Measurements from ENCODE around the gene NIN. TPM values are rescaled to one million over a fixed set of nuclear protein-coding genes. Genes with fewer than 3 reads are reported as not detected.

NIN gene
- total RNA-seq, result 44.4 TPM

- DNase-seq (ENCODE audit: low spot score in 2 of 2) (peak; percentile 69 to 78), FAIRE-seq (no peak)
These were observed at the start of gene NIN for GRCh38 chr14:50830932-50831725. TSS of gene NIN (minus strand) at chr14:50831162. CDS start at chr14:50822056, 9,106 bp downstream.

GRCh38 chr14:50875359-50876070 lies 44.6 kb upstream of the NIN start:
- FAIRE-seq, result no peak
- DNase-seq (ENCODE audit: low spot score in 2 of 2), result no peak

GRCh38 chr14:50874757-50875156 lies 43.8 kb upstream of the NIN start:
- DNase-seq (ENCODE audit: low spot score in 2 of 2) (no peak), FAIRE-seq (no peak)

GRCh38 chr14:50871914-50872732 lies 41.2 kb upstream of the NIN start, which contains the start of gene ABHD12B:
TSS of gene ABHD12B (plus strand) at chr14:50872053. CDS start at chr14:50872175, 122 bp downstream.
- no peak for FAIRE-seq
- DNase-seq (ENCODE audit: low spot score in 2 of 2), result peak in 1 of 2 donors; percentile 44

GRCh38 chr14:50871228-50871627 lies 40.3 kb upstream of the NIN start:
- FAIRE-seq (no peak), DNase-seq (ENCODE audit: low spot score in 2 of 2) (no peak)

GRCh38 chr14:50865391-50866076 lies 34.6 kb upstream of the NIN start:
- FAIRE-seq (no peak), DNase-seq (ENCODE audit: low spot score in 2 of 2) (no peak)

GRCh38 chr14:50864946-50865345 lies 34.0 kb upstream of the NIN start:
- DNase-seq (ENCODE audit: low spot score in 2 of 2) (no peak), FAIRE-seq (no peak)

- DNase-seq (ENCODE audit: low spot score in 2 of 2) (no peak), FAIRE-seq (no peak)
These were observed 33.3 kb upstream of the NIN start for GRCh38 chr14:50864237-50864636.

GRCh38 chr14:50862036-50862570 lies 31.1 kb upstream of the NIN start:
- FAIRE-seq (no peak), DNase-seq (ENCODE audit: low spot score in 2 of 2) (no peak)

- DNase-seq (ENCODE audit: low spot score in 2 of 2) (peak; percentile 58 to 73), FAIRE-seq (peak; percentile 13)
These were observed 29.6 kb upstream of the NIN start for GRCh38 chr14:50860478-50861086.

- DNase-seq (ENCODE audit: low spot score in 2 of 2), result no peak
- no peak for FAIRE-seq
These were observed 28.3 kb upstream of the NIN start for GRCh38 chr14:50859296-50859624.

GRCh38 chr14:50856660-50857059 lies 25.7 kb upstream of the NIN start:
- no peak for DNase-seq (ENCODE audit: low spot score in 2 of 2)
- FAIRE-seq, result no peak

- FAIRE-seq, result no peak
- DNase-seq (ENCODE audit: low spot score in 2 of 2), result no peak
These were observed 24.6 kb upstream of the NIN start for GRCh38 chr14:50855558-50855957.

- FAIRE-seq (no peak), DNase-seq (ENCODE audit: low spot score in 2 of 2) (no peak)
These were observed 23.6 kb upstream of the NIN start for GRCh38 chr14:50854521-50854920.

GRCh38 chr14:50853891-50854290 lies 22.9 kb upstream of the NIN start:
- no peak for FAIRE-seq
- DNase-seq (ENCODE audit: low spot score in 2 of 2), result no peak

GRCh38 chr14:50846226-50846880 lies 15.4 kb upstream of the NIN start:
- no peak for FAIRE-seq
- no peak for DNase-seq (ENCODE audit: low spot score in 2 of 2)

- DNase-seq (ENCODE audit: low spot score in 2 of 2) (no peak), FAIRE-seq (no peak)
These were observed 14.2 kb upstream of the NIN start for GRCh38 chr14:50845166-50845565.

- FAIRE-seq (no peak), DNase-seq (ENCODE audit: low spot score in 2 of 2) (no peak)
These were observed 13.4 kb upstream of the NIN start for GRCh38 chr14:50844391-50844790.

GRCh38 chr14:50839691-50840090 lies 8.7 kb upstream of the NIN start:
- DNase-seq (ENCODE audit: low spot score in 2 of 2) (no peak), FAIRE-seq (no peak)

All from frontal cortex (tissue), 4 donors.